ENCODE results near the gene WDFY4.

Gene WDFY4

DNA sequence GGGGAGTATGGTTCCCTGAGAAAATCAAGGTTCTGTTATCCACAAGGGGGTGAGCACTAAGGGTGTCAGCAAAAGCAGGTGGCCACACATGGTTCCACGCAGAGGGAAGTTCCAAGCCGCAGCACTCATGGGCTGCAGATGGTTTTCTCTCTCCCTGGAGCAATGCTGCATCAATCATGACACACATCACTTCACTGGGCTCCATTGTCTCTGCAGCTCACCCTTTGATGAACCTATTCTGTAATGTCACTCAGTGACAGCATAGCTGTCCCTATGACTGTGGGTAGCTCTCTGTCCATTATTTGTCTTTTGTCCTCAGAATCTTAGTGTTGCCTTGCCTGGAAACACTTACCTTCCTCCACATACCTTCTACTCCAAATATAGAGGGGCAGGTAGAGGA lies 220.2 kb downstream of the WDFY4 start:
- ChIA-PET POLR2A (no interaction called here), CTCF (interaction anchor here (0.9 kb wide), 1 partner anchor 19 kb away, joined by 3 read pairs; no protein-coding TSS in a partner anchor)
- H3K36me3 ChIP-seq (ENCODE audit: control insufficient read depth in 2 of 2, insufficient read depth in 1 of 2, low read length in 2 of 2): no peaks in the 10 kb centered on the region

DNA sequence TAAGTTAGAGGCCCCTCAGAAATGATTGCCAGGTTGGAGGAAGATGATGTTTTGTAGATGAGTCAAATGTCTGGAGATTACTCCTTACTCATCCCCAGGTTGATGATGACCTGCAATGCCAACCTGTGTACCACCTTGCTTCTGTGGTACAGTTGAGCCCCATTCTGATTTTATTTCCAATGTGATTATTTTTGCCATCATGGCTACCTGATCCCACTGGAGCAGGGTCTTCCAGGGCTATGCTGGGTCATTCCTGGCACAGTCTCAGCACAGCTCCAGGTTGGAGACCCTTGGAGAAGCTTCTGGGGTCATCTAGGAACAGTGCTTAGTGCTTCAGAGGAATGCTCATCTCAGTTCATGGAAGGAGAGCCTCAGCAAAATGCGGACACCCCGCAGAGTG lies 220.6 kb downstream of the WDFY4 start:
- no peaks in the 10 kb centered on the region for H3K9me3 ChIP-seq (ENCODE audit: control insufficient read depth, insufficient read depth, low read depth, low read length)
- ChIA-PET POLR2A (no interaction called here), CTCF (interaction anchor here (2.7 kb wide), 1 partner anchor 247 kb away, joined by 10 read pairs; no protein-coding TSS in a partner anchor)
- H3K27ac ChIP-seq (ENCODE audit: extremely low read depth, low read depth, low read length): no peak overlapping the region
- H3K36me3 ChIP-seq (ENCODE audit: control insufficient read depth in 2 of 2, insufficient read depth in 1 of 2, low read length in 2 of 2): no peaks in the 10 kb centered on the region
- H3K4me1 ChIP-seq (ENCODE audit: control insufficient read depth, insufficient read depth, low read length): no peaks in the 10 kb centered on the region
- no peak overlapping the region for H3K4me3 ChIP-seq (ENCODE audit: low read depth, low read length)
- TF ChIP-seq KLF1 (tag by site-specific recombination; IDR thresholded peaks at IDR 0.05): no peak
- TF ChIP-seq, protein P1, sequence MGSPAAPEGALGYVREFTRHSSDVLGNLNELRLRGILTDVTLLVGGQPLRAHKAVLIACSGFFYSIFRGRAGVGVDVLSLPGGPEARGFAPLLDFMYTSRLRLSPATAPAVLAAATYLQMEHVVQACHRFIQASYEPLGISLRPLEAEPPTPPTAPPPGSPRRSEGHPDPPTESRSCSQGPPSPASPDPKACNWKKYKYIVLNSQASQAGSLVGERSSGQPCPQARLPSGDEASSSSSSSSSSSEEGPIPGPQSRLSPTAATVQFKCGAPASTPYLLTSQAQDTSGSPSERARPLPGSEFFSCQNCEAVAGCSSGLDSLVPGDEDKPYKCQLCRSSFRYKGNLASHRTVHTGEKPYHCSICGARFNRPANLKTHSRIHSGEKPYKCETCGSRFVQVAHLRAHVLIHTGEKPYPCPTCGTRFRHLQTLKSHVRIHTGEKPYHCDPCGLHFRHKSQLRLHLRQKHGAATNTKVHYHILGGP (tag by site-specific recombination; IDR thresholded peaks at IDR 0.05): no peak
- TF ChIP-seq ZNF48 (tag by site-specific recombination; IDR thresholded peaks at IDR 0.05): no peak
- TF ChIP-seq ZNF548 (tag by site-specific recombination; IDR thresholded peaks at IDR 0.05): no peak
- no peak for TF ChIP-seq ZBTB8A (tag by site-specific recombination; IDR thresholded peaks at IDR 0.05)
- no peak for TF ChIP-seq ZNF132 (tag by site-specific recombination; IDR thresholded peaks at IDR 0.05; ENCODE audit: borderline replicate concordance)
- no peak for TF ChIP-seq SCRT1 (tag by site-specific recombination; IDR thresholded peaks at IDR 0.05; ENCODE audit: borderline replicate concordance)
- no peak for TF ChIP-seq MYNN (tag by site-specific recombination; IDR thresholded peaks at IDR 0.05; ENCODE audit: borderline replicate concordance)
- TF ChIP-seq, protein P2, sequence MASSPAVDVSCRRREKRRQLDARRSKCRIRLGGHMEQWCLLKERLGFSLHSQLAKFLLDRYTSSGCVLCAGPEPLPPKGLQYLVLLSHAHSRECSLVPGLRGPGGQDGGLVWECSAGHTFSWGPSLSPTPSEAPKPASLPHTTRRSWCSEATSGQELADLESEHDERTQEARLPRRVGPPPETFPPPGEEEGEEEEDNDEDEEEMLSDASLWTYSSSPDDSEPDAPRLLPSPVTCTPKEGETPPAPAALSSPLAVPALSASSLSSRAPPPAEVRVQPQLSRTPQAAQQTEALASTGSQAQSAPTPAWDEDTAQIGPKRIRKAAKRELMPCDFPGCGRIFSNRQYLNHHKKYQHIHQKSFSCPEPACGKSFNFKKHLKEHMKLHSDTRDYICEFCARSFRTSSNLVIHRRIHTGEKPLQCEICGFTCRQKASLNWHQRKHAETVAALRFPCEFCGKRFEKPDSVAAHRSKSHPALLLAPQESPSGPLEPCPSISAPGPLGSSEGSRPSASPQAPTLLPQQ (tag by site-specific recombination; IDR thresholded peaks at IDR 0.05): no peak

More for the DNA sequence above, 220.2 kb downstream of the WDFY4 start:
- H3K4me1 ChIP-seq (ENCODE audit: control insufficient read depth, insufficient read depth, low read length): no peaks in the 10 kb centered on the region
- no peaks in the 10 kb centered on the region for H3K9me3 ChIP-seq (ENCODE audit: control insufficient read depth, insufficient read depth, low read depth, low read length)
- TF ChIP-seq ZNF76 (tag by site-specific recombination; IDR thresholded peaks at IDR 0.05; ENCODE audit: borderline replicate concordance, low read depth): no peak
- TF ChIP-seq, protein P3, sequence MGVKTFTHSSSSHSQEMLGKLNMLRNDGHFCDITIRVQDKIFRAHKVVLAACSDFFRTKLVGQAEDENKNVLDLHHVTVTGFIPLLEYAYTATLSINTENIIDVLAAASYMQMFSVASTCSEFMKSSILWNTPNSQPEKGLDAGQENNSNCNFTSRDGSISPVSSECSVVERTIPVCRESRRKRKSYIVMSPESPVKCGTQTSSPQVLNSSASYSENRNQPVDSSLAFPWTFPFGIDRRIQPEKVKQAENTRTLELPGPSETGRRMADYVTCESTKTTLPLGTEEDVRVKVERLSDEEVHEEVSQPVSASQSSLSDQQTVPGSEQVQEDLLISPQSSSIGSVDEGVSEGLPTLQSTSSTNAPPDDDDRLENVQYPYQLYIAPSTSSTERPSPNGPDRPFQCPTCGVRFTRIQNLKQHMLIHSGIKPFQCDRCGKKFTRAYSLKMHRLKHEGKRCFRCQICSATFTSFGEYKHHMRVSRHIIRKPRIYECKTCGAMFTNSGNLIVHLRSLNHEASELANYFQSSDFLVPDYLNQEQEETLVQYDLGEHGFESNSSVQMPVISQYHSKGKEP (tag by site-specific recombination; IDR thresholded peaks at IDR 0.05): no peak
- TF ChIP-seq, protein P4, sequence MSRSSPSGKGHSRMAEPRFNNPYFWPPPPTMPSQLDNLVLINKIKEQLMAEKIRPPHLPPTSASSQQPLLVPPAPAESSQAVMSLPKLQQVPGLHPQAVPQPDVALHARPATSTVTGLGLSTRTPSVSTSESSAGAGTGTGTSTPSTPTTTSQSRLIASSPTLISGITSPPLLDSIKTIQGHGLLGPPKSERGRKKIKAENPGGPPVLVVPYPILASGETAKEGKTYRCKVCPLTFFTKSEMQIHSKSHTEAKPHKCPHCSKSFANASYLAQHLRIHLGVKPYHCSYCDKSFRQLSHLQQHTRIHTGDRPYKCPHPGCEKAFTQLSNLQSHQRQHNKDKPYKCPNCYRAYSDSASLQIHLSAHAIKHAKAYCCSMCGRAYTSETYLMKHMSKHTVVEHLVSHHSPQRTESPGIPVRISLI (tag by site-specific recombination; IDR thresholded peaks at IDR 0.05): no peak
- TF ChIP-seq TSHZ1 (tag by site-specific recombination; IDR thresholded peaks at IDR 0.05; ENCODE audit: borderline replicate concordance): no peak
- TF ChIP-seq ZNF157 (tag by site-specific recombination; IDR thresholded peaks at IDR 0.05): no peak
- no peak for TF ChIP-seq ZNF138 (tag by site-specific recombination; IDR thresholded peaks at IDR 0.05; ENCODE audit: borderline replicate concordance)
- TF ChIP-seq ZNF677 (tag by site-specific recombination; IDR thresholded peaks at IDR 0.05): no peak
- TF ChIP-seq ZNF664 (tag by site-specific recombination; IDR thresholded peaks at IDR 0.05): no peak
- TF ChIP-seq ZNF239 (tag by site-specific recombination; IDR thresholded peaks at IDR 0.05): no peak
- TF ChIP-seq YY2 (tag by site-specific recombination; IDR thresholded peaks at IDR 0.05): no peak
- no peak for TF ChIP-seq ZBTB48 (tag by site-specific recombination; IDR thresholded peaks at IDR 0.05)
- TF ChIP-seq KLF16 (tag by site-specific recombination; IDR thresholded peaks at IDR 0.05): no peak
- no peak for TF ChIP-seq ZNF280C (tag by site-specific recombination; IDR thresholded peaks at IDR 0.05)
- no peak overlapping the region for H3K27ac ChIP-seq (ENCODE audit: extremely low read depth, low read depth, low read length)
- no peak overlapping the region for H3K4me3 ChIP-seq (ENCODE audit: low read depth, low read length)

All from HEK293 (cell line).